T-helper 1 cell treated with Interleukin-12 subunit alpha and Interleukin-12 subunit beta and Interleukin-4 antibody, amounts not matched to agents 30 μg/mL and 1 μg/mL, for 36 hours (primary cell): ENCODE data around the gene CFAP74.

ENCODE experiments used
- H3K27ac Mint-ChIP-seq: one replicate; pipeline ENCODE4 v1.8.0; 2021; ENCODE audit warnings: mild to moderate bottlenecking, mixed read lengths
- H3K27me3 Mint-ChIP-seq: one replicate; pipeline ENCODE4 v1.8.0; 2021; ENCODE audit warnings: low read depth, mixed read lengths
- H3K36me3 Mint-ChIP-seq: one replicate; pipeline ENCODE4 v1.8.0; 2021; ENCODE audit warnings: low read depth, mixed read lengths
- H3K4me1 Mint-ChIP-seq: one replicate; pipeline ENCODE4 v1.8.0; 2021; ENCODE audit warnings: low read depth, mixed read lengths
- H3K4me3 Mint-ChIP-seq: one replicate; pipeline ENCODE4 v1.8.0; 2021; ENCODE audit warnings: mild to moderate bottlenecking, moderate library complexity, mixed read lengths
- H3K9me3 Mint-ChIP-seq: one replicate; pipeline ENCODE4 v1.8.0; 2021; ENCODE audit warnings: mixed read lengths

Gene CFAP74

GRCh38 chr1:1899266-1899966, 104.2 kb downstream of the CFAP74 start:
- Mint-ChIP-seq H3K4me3 (no peak overlapping the region), H3K27ac (no peak overlapping the region), H3K9me3 (no peaks in the 10 kb centered on the region), H3K27me3 (peaks cover 6% of the 10 kb centered on the region), H3K36me3 (no peaks in the 10 kb centered on the region), H3K4me1 (peaks cover 7% of the 10 kb centered on the region)

GRCh38 chr1:1898246-1898933, 105.2 kb downstream of the CFAP74 start:
- peaks cover 7% of the 10 kb centered on the region for H3K4me1 Mint-ChIP-seq
- no peaks in the 10 kb centered on the region for H3K36me3 Mint-ChIP-seq
- peaks cover 6% of the 10 kb centered on the region for H3K27me3 Mint-ChIP-seq
- no peak overlapping the region for H3K4me3 Mint-ChIP-seq
- no peak overlapping the region for H3K27ac Mint-ChIP-seq
- H3K9me3 Mint-ChIP-seq = no peaks in the 10 kb centered on the region

GRCh38 chr1:1895456-1896336, 107.9 kb downstream of the CFAP74 start:
- H3K27ac Mint-ChIP-seq = no peak overlapping the region
- peaks cover 16% of the 10 kb centered on the region for H3K4me1 Mint-ChIP-seq
- peaks cover 6% of the 10 kb centered on the region for H3K27me3 Mint-ChIP-seq
- no peak overlapping the region for H3K4me3 Mint-ChIP-seq
- no peaks in the 10 kb centered on the region for H3K36me3 Mint-ChIP-seq
- no peaks in the 10 kb centered on the region for H3K9me3 Mint-ChIP-seq

GRCh38 chr1:1895060-1895418, 108.5 kb downstream of the CFAP74 start:
- peaks cover 6% of the 10 kb centered on the region for H3K27me3 Mint-ChIP-seq
- H3K27ac Mint-ChIP-seq = peak overlapping the region; percentile 45
- H3K36me3 Mint-ChIP-seq = no peaks in the 10 kb centered on the region
- peaks cover 16% of the 10 kb centered on the region for H3K4me1 Mint-ChIP-seq
- H3K9me3 Mint-ChIP-seq = no peaks in the 10 kb centered on the region
- no peak overlapping the region for H3K4me3 Mint-ChIP-seq

GRCh38 chr1:1894354-1895059, 109.1 kb downstream of the CFAP74 start:
- H3K4me1 Mint-ChIP-seq = peaks cover 16% of the 10 kb centered on the region

GRCh38 chr1:1893997-1894353, 109.6 kb downstream of the CFAP74 start:
- no peak overlapping the region for H3K4me3 Mint-ChIP-seq
- peaks cover 4% of the 10 kb centered on the region for H3K27me3 Mint-ChIP-seq
- H3K4me1 Mint-ChIP-seq = peaks cover 19% of the 10 kb centered on the region
- H3K9me3 Mint-ChIP-seq = no peaks in the 10 kb centered on the region
- no peaks in the 10 kb centered on the region for H3K36me3 Mint-ChIP-seq
- no peak overlapping the region for H3K27ac Mint-ChIP-seq

More at GRCh38 chr1:1894354-1895059, 109.1 kb downstream of the CFAP74 start:
- H3K4me3 Mint-ChIP-seq = no peak overlapping the region
- peak overlapping the region; percentile 45 for H3K27ac Mint-ChIP-seq
- H3K36me3 Mint-ChIP-seq = no peaks in the 10 kb centered on the region
- no peaks in the 10 kb centered on the region for H3K9me3 Mint-ChIP-seq
- peaks cover 6% of the 10 kb centered on the region for H3K27me3 Mint-ChIP-seq

GRCh38 chr1:1893291-1893985, 110.1 kb downstream of the CFAP74 start:
- peaks cover 3% of the 10 kb centered on the region for H3K27me3 Mint-ChIP-seq
- H3K4me3 Mint-ChIP-seq = peak overlapping the region; percentile 14
- H3K4me1 Mint-ChIP-seq = peaks cover 22% of the 10 kb centered on the region
- no peaks in the 10 kb centered on the region for H3K9me3 Mint-ChIP-seq
- no peak overlapping the region for H3K27ac Mint-ChIP-seq
- no peaks in the 10 kb centered on the region for H3K36me3 Mint-ChIP-seq

- no peaks in the 10 kb centered on the region for H3K9me3 Mint-ChIP-seq
- H3K4me3 Mint-ChIP-seq = peak overlapping the region; percentile 84
- peaks cover 27% of the 10 kb centered on the region for H3K4me1 Mint-ChIP-seq
- peaks cover 3% of the 10 kb centered on the region for H3K36me3 Mint-ChIP-seq
- H3K27ac Mint-ChIP-seq = peak overlapping the region; percentile 87
- peaks cover 3% of the 10 kb centered on the region for H3K27me3 Mint-ChIP-seq
These were observed 110.8 kb downstream of the CFAP74 start for GRCh38 chr1:1892763-1893120.

GRCh38 chr1:1892079-1892762, 111.4 kb downstream of the CFAP74 start:
- no peaks in the 10 kb centered on the region for H3K9me3 Mint-ChIP-seq
- H3K27ac Mint-ChIP-seq = peak overlapping the region; percentile 87
- peaks cover 3% of the 10 kb centered on the region for H3K27me3 Mint-ChIP-seq
- peak overlapping the region; percentile 84 for H3K4me3 Mint-ChIP-seq
- H3K4me1 Mint-ChIP-seq = peaks cover 28% of the 10 kb centered on the region
- peaks cover 4% of the 10 kb centered on the region for H3K36me3 Mint-ChIP-seq

GRCh38 chr1:1891349-1892078, 112.1 kb downstream of the CFAP74 start:
- peaks cover 32% of the 10 kb centered on the region for H3K4me1 Mint-ChIP-seq
- H3K9me3 Mint-ChIP-seq = no peaks in the 10 kb centered on the region
- H3K27ac Mint-ChIP-seq = peak overlapping the region; percentile 87
- H3K4me3 Mint-ChIP-seq = peak overlapping the region; percentile 84
- H3K36me3 Mint-ChIP-seq = peaks cover 4% of the 10 kb centered on the region
- H3K27me3 Mint-ChIP-seq = peaks cover 3% of the 10 kb centered on the region

GRCh38 chr1:1890506-1891348, 112.9 kb downstream of the CFAP74 start, which contains the start of gene GNB1:
GNB1 (minus strand) TSS chr1:1891087; CDS start chr1:1825453, 65,634 bp downstream.
- Mint-ChIP-seq H3K36me3 (peaks cover 6% of the 10 kb centered on the region), H3K4me3 (peak within 1 kb of the TSS; percentile 84), H3K9me3 (no peaks in the 10 kb centered on the region), H3K4me1 (peaks cover 34% of the 10 kb centered on the region), H3K27ac (peak within 1 kb of the TSS; percentile 87), H3K27me3 (peaks cover 3% of the 10 kb centered on the region)

GRCh38 chr1:1889847-1890505, 113.6 kb downstream of the CFAP74 start:
- H3K27me3 Mint-ChIP-seq = peaks cover 1% of the 10 kb centered on the region
- peak overlapping the region; percentile 83 for H3K27ac Mint-ChIP-seq
- H3K4me1 Mint-ChIP-seq = peaks cover 32% of the 10 kb centered on the region
- peak overlapping the region; percentile 83 for H3K4me3 Mint-ChIP-seq
- peaks cover 6% of the 10 kb centered on the region for H3K36me3 Mint-ChIP-seq
- H3K9me3 Mint-ChIP-seq = no peaks in the 10 kb centered on the region
